GM06990 (cell line): ENCODE results near the gene HERC3.

Source experiments
- DNase-seq: peaks from one replicate; pipeline ENCODE4 v3.0.0-alpha.2; 2011; ENCODE audit not compliant: insufficient read length; ENCODE audit errors: extremely low read depth
- H3K27me3 ChIP-seq: replicated peaks from 2 replicates; pipeline ENCODE4 v1.6.0; 2011; ENCODE audit warnings: low read length; ENCODE audit not compliant: control insufficient read depth, insufficient read depth
- H3K36me3 ChIP-seq: 2 replicates; pipeline ENCODE4 v1.5.1; 2011; ENCODE audit warnings: low read length; ENCODE audit not compliant: control insufficient read depth, insufficient read depth
- H3K4me3 ChIP-seq: replicated peaks from 2 replicates; pipeline ENCODE4 v1.5.1; 2011; ENCODE audit warnings: low read depth, mild to moderate bottlenecking, control low read depth, low read length
- CTCF ChIP-seq: IDR thresholded peaks from 2 replicates; pipeline ENCODE4 v1.5.1; 2011; ENCODE audit warnings: low read length, control low read depth, mild to moderate bottlenecking, inconsistent platforms; ENCODE audit not compliant: insufficient read depth, poor library complexity, severe bottlenecking

The HERC3 gene

GRCh38 chr4:88585917-88586316 is 6.4 kb upstream of the HERC3 start:
- H3K27me3 ChIP-seq, result no peaks in the 10 kb centered on the region

GRCh38 chr4:88587306-88587705 is 5.0 kb upstream of the HERC3 start:
- Histone ChIP-seq H3K4me3 (no peak overlapping the region), H3K36me3 (no peaks in the 10 kb centered on the region), H3K27me3 (no peaks in the 10 kb centered on the region)
- no peak for TF ChIP-seq CTCF
- no peak for DNase-seq

More at GRCh38 chr4:88585917-88586316, 6.4 kb upstream of the HERC3 start:
- Histone ChIP-seq H3K4me3 (no peak overlapping the region), H3K36me3 (no peaks in the 10 kb centered on the region)
- TF ChIP-seq CTCF, result no peak
- DNase-seq, result no peak

- no peak for TF ChIP-seq CTCF
- H3K4me3 ChIP-seq, result peak overlapping the region; percentile 80
- no peaks in the 10 kb centered on the region for H3K27me3 ChIP-seq
- DNase-seq, result peak; percentile 88
- H3K36me3 ChIP-seq, result no peaks in the 10 kb centered on the region
These were observed 544 bp downstream of the HERC3 start for GRCh38 chr4:88592600-88593448.

- no peaks in the 10 kb centered on the region for H3K27me3 ChIP-seq
These were observed 5.8 kb downstream of the HERC3 start for GRCh38 chr4:88597970-88598660.

GRCh38 chr4:88599298-88599697 is 7.0 kb downstream of the HERC3 start:
- Histone ChIP-seq H3K4me3 (no peak overlapping the region), H3K27me3 (no peaks in the 10 kb centered on the region), H3K36me3 (no peaks in the 10 kb centered on the region; the same call in 1 of the 2 replicates)
- DNase-seq, result no peak
- TF ChIP-seq CTCF, result no peak

More at GRCh38 chr4:88597970-88598660, 5.8 kb downstream of the HERC3 start:
- no peak for DNase-seq
- Histone ChIP-seq H3K36me3 (no peaks in the 10 kb centered on the region; the same call in 1 of the 2 replicates), H3K4me3 (no peak overlapping the region)
- TF ChIP-seq CTCF, result no peak
